ENCODE results near the gene IRF7.

IRF7 gene

GRCh38 chr11:641806-642370, 26.1 kb upstream of the IRF7 start:
- no peak overlapping the region for H3K27ac ChIP-seq
- DNase-seq (ENCODE audit: low read depth, low spot score), result no peak

- no peak for DNase-seq (ENCODE audit: low read depth, low spot score)
- H3K27ac ChIP-seq, result no peak overlapping the region
Observed at GRCh38 chr11:640021-640706, 24.4 kb upstream of the IRF7 start.

GRCh38 chr11:639332-639955, 23.7 kb upstream of the IRF7 start:
- H3K27ac ChIP-seq, result no peak overlapping the region
- DNase-seq (ENCODE audit: low read depth, low spot score), result no peak

- no peak overlapping the region for H3K27ac ChIP-seq
- no peak for DNase-seq (ENCODE audit: low read depth, low spot score)
Observed at GRCh38 chr11:638631-639331, 23.0 kb upstream of the IRF7 start.

- no peak for DNase-seq (ENCODE audit: low read depth, low spot score)
- no peak overlapping the region for H3K27ac ChIP-seq
Observed at GRCh38 chr11:637593-638521, 22.1 kb upstream of the IRF7 start.

GRCh38 chr11:637333-637592, 21.5 kb upstream of the IRF7 start:
- no peak for DNase-seq (ENCODE audit: low read depth, low spot score)
- H3K27ac ChIP-seq, result no peak overlapping the region

- DNase-seq (ENCODE audit: low read depth, low spot score), result no peak
Observed at GRCh38 chr11:636511-637332, 21.0 kb upstream of the IRF7 start, which contains the start of gene DRD4. Gene DRD4 (plus strand): TSS chr11:637269. CDS start chr11:637305, 36 bp downstream.

GRCh38 chr11:635945-636510, 20.3 kb upstream of the IRF7 start:
- DNase-seq (ENCODE audit: low read depth, low spot score), result no peak
- H3K27ac ChIP-seq, result no peak overlapping the region

More at GRCh38 chr11:636511-637332, 21.0 kb upstream of the IRF7 start, which contains the start of gene DRD4:
- H3K27ac ChIP-seq, result no peak within 1 kb of the TSS

GRCh38 chr11:630871-631270, 15.1 kb upstream of the IRF7 start:
- H3K27ac ChIP-seq, result no peak overlapping the region
- no peak for DNase-seq (ENCODE audit: low read depth, low spot score)

- no peak for DNase-seq (ENCODE audit: low read depth, low spot score)
Observed at GRCh38 chr11:629237-629583, 13.5 kb upstream of the IRF7 start.

GRCh38 chr11:628056-628455, 12.3 kb upstream of the IRF7 start:
- DNase-seq (ENCODE audit: low read depth, low spot score), result no peak
- no peak overlapping the region for H3K27ac ChIP-seq

More at GRCh38 chr11:629237-629583, 13.5 kb upstream of the IRF7 start:
- H3K27ac ChIP-seq, result no peak overlapping the region

- H3K27ac ChIP-seq, result no peak overlapping the region
- no peak for DNase-seq (ENCODE audit: low read depth, low spot score)
Observed at GRCh38 chr11:627308-627576, 11.5 kb upstream of the IRF7 start.

GRCh38 chr11:626475-627307, 10.9 kb upstream of the IRF7 start, which contains the start of gene SCT:
Gene SCT (minus strand): TSS chr11:627181. CDS start chr11:627143, 38 bp downstream.
- no peak for DNase-seq (ENCODE audit: low read depth, low spot score)
- H3K27ac ChIP-seq, result no peak within 1 kb of the TSS

GRCh38 chr11:625636-626268, 10.0 kb upstream of the IRF7 start:
- no peak for DNase-seq (ENCODE audit: low read depth, low spot score)
- no peak overlapping the region for H3K27ac ChIP-seq

- H3K27ac ChIP-seq, result no peak within 1 kb of the TSS
- DNase-seq (ENCODE audit: low read depth, low spot score), result no peak
Observed at GRCh38 chr11:624705-625635, 9.2 kb upstream of the IRF7 start, which contains the start of gene CDHR5. Gene CDHR5 (minus strand): TSS chr11:624955. CDS start chr11:624902, 53 bp downstream.

- no peak for DNase-seq (ENCODE audit: low read depth, low spot score)
- no peak overlapping the region for H3K27ac ChIP-seq
Observed at GRCh38 chr11:623999-624704, 8.4 kb upstream of the IRF7 start.
